ENCODE data around the gene LITAF.

The LITAF gene

DNA sequence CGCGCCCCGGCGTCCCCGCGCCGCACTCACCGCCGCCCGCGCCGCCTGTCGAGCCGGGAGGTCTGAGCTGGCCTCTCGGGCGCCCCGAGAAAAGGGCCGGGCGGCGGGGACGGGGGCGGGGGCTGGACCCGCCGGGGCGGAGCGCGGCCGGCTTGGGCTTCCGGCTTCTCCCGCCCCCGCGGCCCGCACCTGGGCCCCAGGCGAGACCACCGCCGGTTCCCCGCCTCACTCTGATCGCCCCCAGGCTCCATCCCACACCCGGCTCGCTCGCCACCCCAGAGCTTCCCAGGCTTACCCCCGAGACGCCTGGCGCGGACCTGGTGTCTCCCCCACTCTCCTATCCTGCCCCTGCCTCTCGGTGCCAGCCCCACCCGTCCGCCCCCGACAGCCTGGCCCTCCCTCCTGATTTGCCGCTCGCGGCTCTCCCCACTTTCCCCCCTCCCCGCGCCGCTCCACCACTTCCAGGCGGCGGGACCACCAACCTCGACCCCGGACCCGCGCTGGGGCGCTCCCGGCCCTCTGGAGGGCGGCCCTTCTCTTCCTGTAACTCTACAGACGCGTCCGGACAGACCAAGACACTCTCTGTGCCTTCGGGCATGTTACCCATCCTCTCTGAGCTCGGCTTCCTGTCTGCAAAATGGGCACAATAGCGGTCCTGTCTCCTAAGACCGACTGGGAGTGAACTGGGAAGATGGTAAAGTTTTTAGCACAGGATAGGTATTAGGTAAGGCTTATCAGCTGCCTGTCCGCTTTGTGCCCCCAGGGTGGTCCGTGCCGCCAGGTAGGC is at the start of gene LITAF:
Gene LITAF (minus strand): TSS at position 64 of the 787 bp plus-strand sequence. CDS start 30,189 bp downstream, outside the sequence.
- DNase-seq (ENCODE audit: low spot score), result no peak

DNA sequence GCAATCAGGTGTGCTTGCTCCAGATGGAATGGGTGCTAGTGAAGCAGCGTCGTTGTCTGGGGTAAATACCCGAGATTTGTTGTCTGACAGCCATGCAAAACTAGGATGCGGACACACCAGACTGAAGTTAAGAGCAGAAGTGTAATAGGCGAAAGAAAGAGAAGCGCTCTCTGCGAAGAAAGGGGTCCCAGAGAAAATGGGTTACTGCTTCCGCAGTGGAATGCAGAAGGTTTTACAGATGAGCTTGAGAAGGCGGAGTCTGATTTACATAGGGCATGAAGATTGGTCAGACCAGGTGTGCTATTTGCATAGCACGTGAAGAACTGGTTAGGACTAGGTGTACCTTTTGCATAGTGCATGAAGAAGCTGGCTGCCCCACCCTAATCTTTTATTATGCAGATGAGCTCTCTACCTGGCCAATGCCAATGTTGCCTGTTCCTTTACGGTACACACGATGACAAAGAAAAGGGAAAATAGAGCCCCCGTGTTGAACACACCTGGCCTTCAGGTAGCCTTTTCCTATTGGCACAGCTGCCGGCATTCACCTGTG is 49.5 kb upstream of the LITAF start:
- DNase-seq (ENCODE audit: low spot score), result no peak

DNA sequence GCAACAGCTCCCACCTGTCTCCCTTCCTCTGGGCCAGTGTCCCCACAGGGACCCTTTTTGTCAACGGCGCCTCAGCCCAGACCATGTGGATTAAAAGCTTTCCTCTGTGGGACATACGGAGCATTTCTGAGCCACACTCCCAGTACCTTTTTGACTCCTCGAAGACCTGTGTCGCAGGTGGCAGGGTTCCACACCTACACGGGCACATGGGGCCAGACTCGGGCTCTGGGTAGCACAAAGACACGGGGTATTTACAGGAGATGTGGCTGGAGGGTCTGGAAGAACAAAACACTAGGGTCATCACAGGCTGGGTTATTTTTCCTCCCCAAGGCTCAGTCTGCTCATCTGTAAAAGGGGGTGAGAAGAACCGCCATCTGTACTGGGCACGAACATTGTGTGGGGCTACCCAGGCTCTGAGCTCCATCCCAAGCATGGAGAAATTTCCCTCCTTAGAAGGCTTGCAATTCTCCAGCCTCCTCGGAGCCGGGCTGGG is 49.0 kb upstream of the LITAF start:
- DNase-seq (ENCODE audit: low spot score), result no peak

DNA sequence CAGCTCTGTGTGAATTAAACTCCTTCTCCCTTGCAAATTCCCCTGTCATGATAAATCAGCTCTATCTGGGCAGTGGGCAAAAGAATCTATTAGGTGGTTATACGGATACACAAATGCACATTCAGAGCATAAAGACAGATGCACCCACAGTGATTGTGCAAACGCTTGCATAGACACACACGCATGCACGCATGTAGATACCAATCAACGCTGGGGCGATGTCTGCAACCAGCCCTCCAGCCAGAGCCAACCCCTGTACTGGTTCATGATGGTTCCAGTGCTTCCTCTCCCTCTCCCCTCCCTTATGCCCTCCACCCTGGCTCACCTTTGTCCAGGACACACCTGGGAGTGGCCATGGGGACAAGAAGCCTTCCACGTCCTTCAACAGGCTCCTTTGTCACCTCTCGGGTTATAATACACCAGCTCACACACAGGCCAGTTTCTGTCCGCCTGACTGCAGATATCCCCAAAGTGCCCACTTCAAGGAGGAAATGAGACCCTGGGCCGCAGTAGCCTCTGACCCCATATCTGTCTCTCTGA is 48.5 kb upstream of the LITAF start:
- DNase-seq (ENCODE audit: low spot score), result no peak

- DNase-seq (ENCODE audit: low spot score), result no peak
These were observed 47.6 kb upstream of the LITAF start for GRCh38 chr16:11634312-11634711.

DNA sequence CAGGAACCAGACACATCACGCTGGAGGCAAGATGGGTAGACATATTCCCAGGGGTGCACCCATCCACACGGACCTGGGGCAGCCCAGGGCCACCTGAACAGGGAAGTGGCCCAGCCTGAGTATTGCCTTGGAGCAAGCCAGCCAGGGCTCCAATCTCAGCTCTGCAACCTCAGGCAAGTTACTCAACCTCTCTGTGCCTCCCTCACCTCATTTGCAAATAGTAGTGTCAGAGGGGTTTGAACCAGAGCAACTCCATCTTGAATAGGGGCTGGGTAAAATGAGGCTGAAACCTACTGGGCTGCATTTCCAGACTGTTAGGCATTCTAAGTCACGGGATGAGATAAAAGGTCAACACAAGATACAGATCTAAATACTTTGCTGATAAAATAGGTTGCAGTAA is 46.4 kb upstream of the LITAF start:
- DNase-seq (ENCODE audit: low spot score), result no peak

GRCh38 chr16:11632455-11632939 is 45.8 kb upstream of the LITAF start:
- no peak for DNase-seq (ENCODE audit: low spot score)

DNA sequence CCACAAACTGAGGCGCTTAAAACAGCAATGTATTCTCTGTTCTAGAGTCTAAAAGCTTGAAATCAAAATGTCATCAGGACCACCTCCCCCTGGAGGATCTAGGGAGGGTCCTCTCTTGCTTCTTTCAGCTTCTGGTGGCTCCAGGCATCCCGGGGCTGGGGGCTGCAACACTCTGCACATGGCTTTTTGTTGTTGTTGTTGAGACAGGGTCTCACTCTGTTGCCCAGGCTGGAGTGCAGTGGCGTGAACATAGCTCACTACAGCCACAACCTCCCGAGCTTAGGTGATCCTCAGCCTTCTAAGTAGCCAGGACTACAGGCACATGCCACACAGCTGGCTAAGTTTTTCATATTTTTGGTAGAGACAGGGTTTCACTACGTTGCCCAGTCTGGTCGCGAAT is 44.5 kb upstream of the LITAF start:
- no peak for DNase-seq (ENCODE audit: low spot score)

DNA sequence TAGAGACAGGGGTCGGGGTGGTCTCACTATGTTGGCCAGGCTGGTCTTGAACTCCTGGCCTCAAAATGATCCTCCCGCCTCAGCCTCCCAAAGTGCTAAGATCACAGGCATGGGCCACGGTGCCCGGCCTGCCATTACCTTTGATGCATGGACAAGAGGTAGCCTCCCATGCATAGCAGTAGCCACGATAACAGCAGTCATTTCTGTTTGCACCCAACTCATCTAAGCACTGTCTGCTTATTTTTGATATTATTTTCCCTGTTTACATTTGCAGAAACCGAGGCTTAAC is 44.0 kb upstream of the LITAF start:
- no peak for DNase-seq (ENCODE audit: low spot score)

- no peak for DNase-seq (ENCODE audit: low spot score)
These were observed 43.5 kb upstream of the LITAF start for GRCh38 chr16:11630046-11630767.

DNA sequence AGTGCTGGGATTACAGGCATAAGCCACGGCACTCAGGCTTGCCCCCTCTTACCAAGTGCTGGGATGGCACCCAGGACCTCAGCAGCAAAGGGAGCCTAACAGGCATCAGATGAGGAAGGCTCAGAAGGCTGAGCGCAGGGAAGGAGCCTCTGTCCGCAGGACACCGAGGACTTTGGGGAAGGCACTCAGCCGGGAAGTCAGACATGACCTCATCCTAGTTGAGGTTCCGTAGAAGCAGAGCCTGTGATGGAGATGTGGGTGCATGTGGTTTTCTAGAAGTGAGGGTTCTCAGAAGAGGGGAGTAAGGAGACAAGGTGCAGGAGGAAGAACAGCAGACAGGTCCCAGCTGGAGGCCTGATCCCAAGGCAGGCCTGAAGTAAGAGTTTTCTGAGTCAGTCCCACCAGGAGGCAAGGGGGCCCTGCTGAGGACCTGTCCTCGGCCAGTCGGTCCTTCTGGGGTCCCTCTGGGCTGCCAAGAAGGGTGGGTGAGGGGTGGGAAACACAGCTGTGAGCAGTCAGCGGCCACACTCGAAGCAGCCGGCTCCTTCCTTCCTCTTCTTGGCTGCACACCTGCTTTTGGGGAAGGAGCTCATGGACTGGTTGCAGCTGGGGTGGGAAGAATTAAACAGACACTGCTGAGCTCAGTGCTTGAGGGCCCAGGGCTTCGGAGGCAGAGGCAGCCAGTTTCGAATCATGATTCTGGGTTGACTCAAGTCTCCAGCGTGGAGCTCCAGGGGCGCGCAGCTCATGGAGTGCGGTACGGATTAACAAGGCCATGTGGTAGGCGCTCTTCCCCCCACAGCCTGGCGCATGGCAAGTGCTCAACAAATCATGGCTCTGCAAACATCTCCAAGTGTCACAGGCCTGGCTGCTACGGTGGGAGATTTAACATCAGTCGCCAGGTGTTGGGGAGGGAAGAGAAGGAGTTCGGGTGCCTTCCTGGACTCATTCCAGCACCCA is 42.6 kb upstream of the LITAF start:
- DNase-seq (ENCODE audit: low spot score), result no peak

DNA sequence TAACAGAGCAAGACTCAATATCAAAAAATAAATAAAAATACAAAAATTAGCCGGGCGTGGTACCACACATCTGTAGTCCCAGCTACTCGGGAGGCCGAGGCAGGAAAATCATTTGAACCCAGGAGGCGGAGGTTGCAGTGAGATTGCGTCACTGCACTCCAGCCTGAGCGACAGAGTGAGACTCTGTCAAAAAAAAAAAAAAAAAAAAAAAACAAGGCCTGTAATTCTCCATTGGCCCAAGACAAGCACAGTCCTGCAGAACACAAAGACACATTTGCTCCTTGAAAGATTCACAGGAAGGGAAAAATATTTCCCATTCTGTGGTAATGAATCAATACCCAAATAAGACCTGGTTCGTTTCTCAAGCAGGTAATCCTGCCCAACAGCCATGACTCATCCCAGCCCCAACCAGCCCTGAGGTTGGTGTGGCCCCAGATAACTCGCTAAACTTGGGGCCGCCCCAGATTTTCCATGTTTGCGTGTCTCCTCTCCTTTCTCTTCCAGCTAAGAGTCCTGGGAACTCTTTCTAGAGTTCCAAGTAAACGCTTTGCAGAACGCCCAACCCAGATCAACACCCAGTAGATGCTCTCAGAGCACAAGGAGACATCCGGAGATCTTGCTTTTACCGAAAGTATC is 41.2 kb upstream of the LITAF start:
- no peak for DNase-seq (ENCODE audit: low spot score)

DNA sequence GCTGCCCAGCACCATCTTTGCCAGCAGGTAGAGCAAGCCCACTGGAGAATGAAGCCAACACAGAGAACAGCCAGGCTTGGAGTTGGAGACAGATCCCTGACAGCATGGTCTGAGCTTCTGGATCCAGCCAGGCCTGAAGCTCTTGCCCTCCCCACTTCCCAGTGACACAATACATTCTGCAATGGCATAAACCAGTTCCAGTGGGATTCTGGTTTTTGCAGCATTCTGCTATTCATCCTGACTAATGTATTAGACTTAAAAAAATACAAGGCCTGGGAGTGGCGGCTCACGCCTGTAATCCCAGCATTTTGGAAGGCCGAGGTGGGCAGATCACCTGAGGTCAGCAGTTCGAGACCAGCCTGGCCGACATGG is 40.6 kb upstream of the LITAF start:
- no peak for DNase-seq (ENCODE audit: low spot score)

DNA sequence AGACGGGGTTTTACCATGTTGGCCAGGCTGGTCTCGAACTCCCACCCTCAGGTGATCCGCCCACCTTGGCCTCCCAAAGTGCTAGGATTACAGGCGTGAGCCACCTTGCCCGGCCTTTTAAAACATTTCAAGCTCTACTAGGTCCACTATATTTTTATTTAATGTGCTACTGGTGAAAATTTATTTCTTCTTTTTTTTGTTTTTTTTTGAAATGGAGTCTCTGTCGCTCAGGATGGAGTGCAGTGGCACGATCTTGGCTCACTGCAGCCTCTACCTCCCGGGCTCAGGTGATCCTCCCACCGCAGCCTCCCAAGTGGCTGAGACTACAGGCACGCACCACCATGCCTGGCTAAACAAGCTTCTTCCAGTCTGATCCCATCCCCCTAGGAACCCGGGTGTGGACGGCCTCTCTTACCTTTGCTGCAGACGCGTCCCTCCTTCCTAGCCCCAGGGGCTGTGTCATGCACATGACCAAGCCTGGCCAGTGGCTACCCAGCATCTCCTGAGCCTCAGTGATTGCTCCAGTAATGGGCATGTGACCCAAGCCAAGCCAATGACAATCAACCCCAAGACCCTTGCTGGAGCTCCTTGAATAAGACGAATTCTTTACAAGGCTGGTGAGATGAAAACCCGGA is 40.1 kb upstream of the LITAF start:
- no peak for DNase-seq (ENCODE audit: low spot score)

GRCh38 chr16:11625769-11626168 is 39.0 kb upstream of the LITAF start:
- DNase-seq (ENCODE audit: low spot score), result no peak

GRCh38 chr16:11624636-11625607 is 38.2 kb upstream of the LITAF start:
- no peak for DNase-seq (ENCODE audit: low spot score)

GRCh38 chr16:11624205-11624604 is 37.5 kb upstream of the LITAF start:
- no peak for DNase-seq (ENCODE audit: low spot score)

GRCh38 chr16:11621920-11622651 is 35.4 kb upstream of the LITAF start:
- no peak for DNase-seq (ENCODE audit: low spot score)

DNA sequence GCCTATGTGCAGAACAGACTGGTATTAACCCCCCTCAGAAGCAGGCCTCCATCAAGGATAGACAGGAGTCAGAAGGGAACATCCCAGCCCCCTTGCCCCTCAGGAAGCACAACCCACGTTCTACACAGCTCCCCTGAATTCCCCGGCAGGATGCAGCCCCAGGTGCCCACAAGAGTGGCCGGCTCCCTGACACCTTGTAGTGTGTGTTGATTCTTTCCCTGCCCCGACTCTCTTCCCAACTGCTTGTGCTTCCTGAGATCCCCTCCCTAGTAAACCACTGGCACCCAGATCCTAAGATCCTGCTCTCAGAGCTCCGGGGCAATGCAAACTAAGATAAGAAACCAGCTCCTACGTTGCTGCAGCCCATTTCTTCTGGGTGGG is 34.8 kb upstream of the LITAF start:
- DNase-seq (ENCODE audit: low spot score), result no peak

Measured in hematopoietic multipotent progenitor cell treated with erythropoietin and hydrocortisone succinate and interleukin-3 and kit ligand, for 15 days (in vitro differentiated cells).